ENCODE results near the gene C6orf89.

DNA sequence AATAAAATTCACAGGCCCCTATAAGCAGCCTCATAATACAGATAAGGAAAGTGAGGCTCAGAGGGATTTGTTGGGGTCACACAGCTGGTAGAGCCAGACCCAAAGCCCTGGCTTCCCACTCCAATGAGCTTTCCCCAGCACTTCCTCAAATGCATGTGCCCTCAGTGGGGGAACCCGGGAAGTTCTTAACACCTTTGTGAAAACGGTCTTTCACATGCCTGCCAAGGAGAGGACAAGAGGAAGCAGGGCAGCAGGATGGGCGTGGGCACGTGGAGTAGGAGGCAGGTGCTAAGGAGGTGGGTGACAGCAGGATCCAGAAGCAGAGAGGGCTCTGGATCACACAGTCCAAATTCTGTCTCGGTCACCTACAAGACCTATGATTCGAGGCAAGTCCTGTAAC lies 69.4 kb downstream of the C6orf89 start:
- no peak for TF ChIP-seq EZH2 (IDR thresholded peaks at IDR 0.05; ENCODE audit: insufficient read depth, poor library complexity, severe bottlenecking)
- TF ChIP-seq EZH2phosphoT487 (IDR thresholded peaks at IDR 0.05; ENCODE audit: insufficient read depth, low read depth): no peak
